Ascending aorta (tissue), 2 donors: ENCODE results near the gene DRD1. TPM values are rescaled to one million over a fixed set of nuclear protein-coding genes. Genes with fewer than 3 reads are reported as not detected.
"Not testable (repeated sequence)": the region's sequence is repeated elsewhere in the genome, so short reads cannot be mapped to it uniquely, and the experiment has no call there.

ENCODE experiments used
- DNase-seq, 2 donors: peaks; one replicate each; pipeline ENCODE4 v3.0.0-alpha.2; 2019; ENCODE audit warnings: low spot score in 2 of 2
- H3K27ac ChIP-seq, 2 donors: fragments of 200-600 bp; sonication (generic); one replicate each; pipeline ENCODE4 v1.5.1; 2016 to 2017; ENCODE audit warnings: mild to moderate bottlenecking in 1 of 2
- H3K27me3 ChIP-seq: fragments of 200-600 bp; sonication (generic); one replicate; pipeline ENCODE4 v1.5.1; 2017
- H3K36me3 ChIP-seq, 2 donors: fragments of 200-600 bp; sonication (generic); one replicate each; pipeline ENCODE4 v1.5.1; 2016
- H3K4me1 ChIP-seq, 2 donors: fragments of 200-600 bp; sonication (generic); one replicate each; pipeline ENCODE4 v1.5.1; 2016 to 2017; ENCODE audit warnings: mild to moderate bottlenecking in 1 of 2
- H3K4me3 ChIP-seq, 2 donors: fragments of 200-600 bp; sonication (generic); one replicate each; pipeline ENCODE4 v1.5.1; 2016 to 2017; ENCODE audit warnings: mild to moderate bottlenecking in 1 of 2
- H3K9me3 ChIP-seq, 2 donors: fragments of 200-600 bp; sonication (generic); one replicate each; pipeline ENCODE4 v1.5.1; 2016
- intact Hi-C: fragments of 100-400 bp; cut with DNase I; formaldehyde crosslinking; loops from one replicate; pipeline ENCODE4 v1.15.1; 2023
- total RNA-seq: library from RNA; depleted of rRNA; stranded (reverse); fragments of >200 nt; gene quantifications from one replicate; pipeline ENCODE4 v1.1.0, GENCODE V29; 2016
- TF ChIP-seq, protein P1 (sequence below), 3 experiments: fragments of 200-600 bp in 2 of 3; fragments of 450-650 bp in 1 of 3; sonication (generic) in 2 of 3; IDR thresholded peaks; one replicate each; pipeline ENCODE4 v1.5.1; 2016 to 2019; ENCODE audit warnings: antibody characterized with exemption in 3 of 3, mild to moderate bottlenecking in 1 of 3, moderate library complexity in 1 of 3

DRD1 gene
- total RNA-seq, 1 donor from 2014 or later, result 0.11 TPM

- H3K9me3 ChIP-seq, result no peaks in the 10 kb centered on the region
- no peak overlapping the region for H3K4me3 ChIP-seq
- intact Hi-C loops, result no loop called here
- no peaks in the 10 kb centered on the region for H3K4me1 ChIP-seq
- no peaks in the 10 kb centered on the region for H3K36me3 ChIP-seq
- DNase-seq, result no peak
- TF ChIP-seq, protein P1, sequence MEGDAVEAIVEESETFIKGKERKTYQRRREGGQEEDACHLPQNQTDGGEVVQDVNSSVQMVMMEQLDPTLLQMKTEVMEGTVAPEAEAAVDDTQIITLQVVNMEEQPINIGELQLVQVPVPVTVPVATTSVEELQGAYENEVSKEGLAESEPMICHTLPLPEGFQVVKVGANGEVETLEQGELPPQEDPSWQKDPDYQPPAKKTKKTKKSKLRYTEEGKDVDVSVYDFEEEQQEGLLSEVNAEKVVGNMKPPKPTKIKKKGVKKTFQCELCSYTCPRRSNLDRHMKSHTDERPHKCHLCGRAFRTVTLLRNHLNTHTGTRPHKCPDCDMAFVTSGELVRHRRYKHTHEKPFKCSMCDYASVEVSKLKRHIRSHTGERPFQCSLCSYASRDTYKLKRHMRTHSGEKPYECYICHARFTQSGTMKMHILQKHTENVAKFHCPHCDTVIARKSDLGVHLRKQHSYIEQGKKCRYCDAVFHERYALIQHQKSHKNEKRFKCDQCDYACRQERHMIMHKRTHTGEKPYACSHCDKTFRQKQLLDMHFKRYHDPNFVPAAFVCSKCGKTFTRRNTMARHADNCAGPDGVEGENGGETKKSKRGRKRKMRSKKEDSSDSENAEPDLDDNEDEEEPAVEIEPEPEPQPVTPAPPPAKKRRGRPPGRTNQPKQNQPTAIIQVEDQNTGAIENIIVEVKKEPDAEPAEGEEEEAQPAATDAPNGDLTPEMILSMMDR (IDR thresholded peaks at IDR 0.05), result no peak
- H3K27ac ChIP-seq, result no peak overlapping the region
- H3K27me3 ChIP-seq, result no peaks in the 10 kb centered on the region
Measured at GRCh38 chr5:175463641-175464040, 19.7 kb upstream of the DRD1 start.

GRCh38 chr5:175461370-175461769 is 17.4 kb upstream of the DRD1 start:
- intact Hi-C loops, result no loop called here
- TF ChIP-seq, protein P1 (IDR thresholded peaks at IDR 0.05), result no peak
- no peaks in the 10 kb centered on the region for H3K9me3 ChIP-seq

GRCh38 chr5:175460552-175460951 is 16.6 kb upstream of the DRD1 start:
- Histone ChIP-seq H3K9me3 (no peaks in the 10 kb centered on the region), H3K4me3 (no peak overlapping the region), H3K27me3 (no peaks in the 10 kb centered on the region), H3K27ac (no peak overlapping the region), H3K36me3 (no peaks in the 10 kb centered on the region), H3K4me1 (no peaks in the 10 kb centered on the region)
- intact Hi-C loops, result no loop called here
- TF ChIP-seq, protein P1 (IDR thresholded peaks at IDR 0.05), result no peak
- no peak for DNase-seq

More at GRCh38 chr5:175461370-175461769, 17.4 kb upstream of the DRD1 start:
- Histone ChIP-seq H3K4me3 (no peak overlapping the region), H3K4me1 (no peaks in the 10 kb centered on the region), H3K27me3 (no peaks in the 10 kb centered on the region), H3K36me3 (no peaks in the 10 kb centered on the region), H3K27ac (no peak overlapping the region)
- DNase-seq, result no peak

GRCh38 chr5:175460126-175460525 is 16.1 kb upstream of the DRD1 start:
- Histone ChIP-seq H3K4me3 (no peak overlapping the region), H3K27ac (no peak overlapping the region), H3K4me1 (no peaks in the 10 kb centered on the region), H3K9me3 (no peaks in the 10 kb centered on the region), H3K27me3 (no peaks in the 10 kb centered on the region), H3K36me3 (no peaks in the 10 kb centered on the region)
- DNase-seq, result no peak
- TF ChIP-seq, protein P1 (IDR thresholded peaks at IDR 0.05), result peak in 1 of 3 experiments; percentile 16
- intact Hi-C loops, result no loop called here

- H3K36me3 ChIP-seq, result no peaks in the 10 kb centered on the region
- H3K27ac ChIP-seq, result no peak overlapping the region
- H3K4me3 ChIP-seq, result no peak overlapping the region
- TF ChIP-seq, protein P1 (IDR thresholded peaks at IDR 0.05), result no peak
- no peak for DNase-seq
- no peaks in the 10 kb centered on the region for H3K27me3 ChIP-seq
- intact Hi-C loops, result no loop called here
- H3K9me3 ChIP-seq, result no peaks in the 10 kb centered on the region
- no peaks in the 10 kb centered on the region for H3K4me1 ChIP-seq
Measured at GRCh38 chr5:175457466-175457865, 13.5 kb upstream of the DRD1 start.

- Histone ChIP-seq H3K27ac (no peak overlapping the region), H3K27me3 (no peaks in the 10 kb centered on the region), H3K9me3 (no peaks in the 10 kb centered on the region), H3K36me3 (no peaks in the 10 kb centered on the region), H3K4me1 (no peaks in the 10 kb centered on the region), H3K4me3 (no peak overlapping the region)
- TF ChIP-seq, protein P1 (IDR thresholded peaks at IDR 0.05), result no peak
- intact Hi-C loops, result no loop called here
- DNase-seq, result no peak
Measured at GRCh38 chr5:175456105-175456742, 12.2 kb upstream of the DRD1 start.

GRCh38 chr5:175454338-175454737 is 10.4 kb upstream of the DRD1 start:
- intact Hi-C loops, H3K9me3 ChIP-seq, H3K27ac ChIP-seq, H3K4me3 ChIP-seq, H3K27me3 ChIP-seq, H3K4me1 ChIP-seq, H3K36me3 ChIP-seq, DNase-seq: not testable (repeated sequence)
